IMR-90 (cell line): ENCODE results near the gene CPA5. TPM values are rescaled to one million over a fixed set of nuclear protein-coding genes. Genes with fewer than 3 reads are reported as not detected.

ENCODE experiments used
- ATAC-seq: fragments of 200-7000 bp; cut with Tn5 transposase; 2 replicates; pipeline ENCODE4 v1.9.1; 2020; ENCODE audit warnings: low read depth, mild to moderate bottlenecking, moderate library complexity
- BruUV-seq: library from RNA; stranded (reverse); fragments of 400-500 nt; replicated peaks from 2 replicates; lab custom pipeline; 2021; lab: Mats Ljungman, UMichigan
- CTCF ChIA-PET: fragments of 300-600 bp; formaldehyde crosslinking; extraction: SDS; loops from one replicate; lab custom pipeline; 2021; ENCODE audit warnings: antibody characterized with exemption; lab: Yijun Ruan, JAX
- POLR2A ChIA-PET: fragments of 300-600 bp; sonication (Branson Sonifier 250); formaldehyde crosslinking; loops from one replicate; lab custom pipeline; 2022; ENCODE audit warnings: antibody characterized with exemption; ENCODE audit not compliant: unreplicated experiment; lab: Charles Lee
- DNase-seq: peaks from one replicate; pipeline ENCODE4 v3.0.0; 2013
- H2AFZ ChIP-seq: replicated peaks from 2 replicates; pipeline ENCODE3; 2013; ENCODE audit warnings: low read length, mild to moderate bottlenecking; ENCODE audit not compliant: poor library complexity
- H2AK5ac ChIP-seq: 2 replicates; pipeline ENCODE4 v1.6.1; 2013; ENCODE audit warnings: low read depth, low read length, inconsistent platforms
- H2AK9ac ChIP-seq: replicated peaks from 2 replicates; pipeline ENCODE3; 2013; ENCODE audit warnings: mild to moderate bottlenecking, low read depth, low read length, moderate library complexity; ENCODE audit not compliant: poor library complexity
- H2BK120ac ChIP-seq: 2 replicates; pipeline ENCODE4 v1.6.1; 2013; ENCODE audit warnings: low read depth, low read length, inconsistent platforms
- H2BK15ac ChIP-seq: 3 replicates; pipeline ENCODE4 v1.6.1; 2013; ENCODE audit warnings: low read depth, low read length, inconsistent platforms
- H2BK20ac ChIP-seq: 2 replicates; pipeline ENCODE4 v1.6.1; 2013; ENCODE audit warnings: low read depth, mild to moderate bottlenecking, inconsistent platforms, low read length, moderate library complexity
- H2BK5ac ChIP-seq: 2 replicates; pipeline ENCODE4 v1.6.1; 2013; ENCODE audit warnings: mild to moderate bottlenecking, low read depth, low read length, inconsistent platforms; ENCODE audit not compliant: poor library complexity, severe bottlenecking
- H3K14ac ChIP-seq: replicated peaks from 2 replicates; pipeline ENCODE4 v1.6.1; 2013; ENCODE audit warnings: low read depth, low read length, inconsistent platforms
- H3K18ac ChIP-seq: 2 replicates; pipeline ENCODE4 v1.6.1; 2013; ENCODE audit warnings: low read depth, low read length, control low read depth
- H3K23ac ChIP-seq: 2 replicates; pipeline ENCODE4 v1.6.1; 2013; ENCODE audit warnings: low read depth, low read length, inconsistent platforms
- H3K27ac ChIP-seq: 2 replicates; pipeline ENCODE4 v1.5.1; 2013; ENCODE audit warnings: mild to moderate bottlenecking, control low read depth, low read length; ENCODE audit not compliant: insufficient read depth
- H3K27me3 ChIP-seq: 2 replicates; pipeline ENCODE4 v1.6.1; 2013; ENCODE audit warnings: low read length; ENCODE audit not compliant: control insufficient read depth, insufficient read depth
- H3K36me3 ChIP-seq: 2 replicates; pipeline ENCODE4 v1.6.1; 2013; ENCODE audit warnings: low read length, mixed read lengths; ENCODE audit not compliant: control insufficient read depth, insufficient read depth
- H3K4ac ChIP-seq: 2 replicates; pipeline ENCODE4 v1.6.1; 2013; ENCODE audit warnings: low read depth, low read length, inconsistent platforms
- H3K4me1 ChIP-seq: 2 replicates; pipeline ENCODE4 v1.6.1; 2013; ENCODE audit warnings: low read length, mixed read lengths; ENCODE audit not compliant: control insufficient read depth, insufficient read depth
- H3K4me2 ChIP-seq: 2 replicates; pipeline ENCODE4 v1.6.1; 2013; ENCODE audit warnings: low read depth, mild to moderate bottlenecking, control low read depth, low read length, moderate library complexity
- H3K4me3 ChIP-seq: 2 replicates; pipeline ENCODE4 v1.5.1; 2013; ENCODE audit warnings: low read depth, mild to moderate bottlenecking, control low read depth, low read length, moderate library complexity; ENCODE audit not compliant: insufficient read depth
- H3K56ac ChIP-seq: 2 replicates; pipeline ENCODE4 v1.6.1; 2013; ENCODE audit warnings: low read length, inconsistent platforms; ENCODE audit not compliant: insufficient read depth; ENCODE audit errors: extremely low read depth
- H3K79me1 ChIP-seq, 2 experiments: 2 replicates each; pipeline ENCODE4 v1.6.1; 2013; ENCODE audit warnings: low read length in 2 of 2, inconsistent platforms in 1 of 2, low read depth in 1 of 2
- H3K9ac ChIP-seq: 2 replicates; pipeline ENCODE4 v1.6.1; 2013; ENCODE audit warnings: low read depth, low read length, control low read depth
- H3K9me1 ChIP-seq: 2 replicates; pipeline ENCODE4 v1.6.1; 2013; ENCODE audit warnings: low read length, inconsistent platforms; ENCODE audit not compliant: insufficient read depth
- H3K9me3 ChIP-seq: 2 replicates; pipeline ENCODE4 v1.6.1; 2013; ENCODE audit warnings: low read length; ENCODE audit not compliant: control insufficient read depth, insufficient read depth
- H4K20me1 ChIP-seq: 2 replicates; pipeline ENCODE4 v1.6.1; 2013; ENCODE audit warnings: low read length, inconsistent platforms; ENCODE audit not compliant: insufficient read depth
- H4K5ac ChIP-seq: 2 replicates; pipeline ENCODE4 v1.6.1; 2013; ENCODE audit warnings: mild to moderate bottlenecking, low read depth, low read length, control low read depth
- H4K8ac ChIP-seq, 2 experiments: 2 replicates each; pipeline ENCODE4 v1.6.1; 2013; ENCODE audit warnings: low read depth in 2 of 2, low read length in 2 of 2, control low read depth in 1 of 2, inconsistent platforms in 1 of 2
- H4K91ac ChIP-seq: 2 replicates; pipeline ENCODE4 v1.6.1; 2013; ENCODE audit warnings: low read depth, low read length, inconsistent platforms; ENCODE audit not compliant: insufficient read depth
- CEBPB ChIP-seq: IDR thresholded peaks from 2 replicates; pipeline ENCODE4 v1.6.1; 2012; ENCODE audit warnings: low read depth, low read length, improper control_type of control experiment
- CHD1 ChIP-seq: IDR thresholded peaks from 2 replicates; pipeline ENCODE4 v1.6.1; 2012; ENCODE audit warnings: low read depth, low read length, improper control_type of control experiment
- CTCF ChIP-seq: conservative IDR thresholded peaks from 2 replicates; pipeline ENCODE4 v1.5.1; 2012; ENCODE audit warnings: mild to moderate bottlenecking, low read depth, low read length, improper control_type of control experiment
- ELK1 ChIP-seq: fragments of 150-350 bp; IDR thresholded peaks from 2 replicates; pipeline ENCODE4 v1.6.1; 2016; ENCODE audit warnings: low read depth, mild to moderate bottlenecking, low read length, moderate library complexity, borderline replicate concordance
- MAFK ChIP-seq: IDR thresholded peaks from 2 replicates; pipeline ENCODE4 v1.6.1; 2012; ENCODE audit warnings: low read depth, low read length, improper control_type of control experiment
- RAD21 ChIP-seq: IDR thresholded peaks from 2 replicates; pipeline ENCODE4 v1.6.1; 2012; ENCODE audit warnings: low read length, improper control_type of control experiment
- RFX5 ChIP-seq: IDR thresholded peaks from 2 replicates; pipeline ENCODE4 v1.8.0; 2012; ENCODE audit warnings: low read depth, mild to moderate bottlenecking, low read length, moderate library complexity
- SMC3 ChIP-seq: fragments of 150-350 bp; IDR thresholded peaks from 2 replicates; pipeline ENCODE4 v1.6.1; 2016; ENCODE audit warnings: low read depth, mild to moderate bottlenecking, antibody characterized with exemption, low read length, moderate library complexity
- WGBS, 2 experiments: methylation state at CpG; one replicate each; pipeline versions ENCODE4 v1.1.5 to v1.1.7; 2013; ENCODE audit warnings: missing lambda C conversion rate in 2 of 2; ENCODE audit not compliant: insufficient read length in 1 of 2; ENCODE audit errors: extremely low coverage in 2 of 2; 5-methylcytosine and 5-hydroxymethylcytosine counted together
- dilution Hi-C: fragments of 300-500 bp; cut with HindIII; formaldehyde crosslinking; loops from one replicate; pipeline ENCODE4 v1.14.3; 2018; ENCODE audit warnings: low sequenced_read_pairs; ENCODE audit not compliant: unreplicated experiment
- in situ Hi-C: fragments of 300-500 bp; cut with MboI; formaldehyde crosslinking; loops from 3 replicates; pipeline ENCODE4 v1.14.3; 2019; ENCODE audit warnings: low sequenced_read_pairs, inconsistent platforms, mixed read lengths
- intact Hi-C: fragments of 100-400 bp; cut with micrococcal nuclease; formaldehyde crosslinking; loops from 2 replicates; pipeline ENCODE4 v1.10.0; 2022
- polyA plus RNA-seq, 3 experiments: library from polyadenylated mRNA; depleted of rRNA; stranded (reverse); fragments of >200 nt; gene quantifications; 2 replicates each; pipeline ENCODE4 v1.2.3, GENCODE V29; 2012; ENCODE audit warnings: low replicate concordance in 1 of 3
- total RNA-seq: library from RNA; depleted of rRNA; stranded (reverse); fragments of >200 nt; gene quantifications from 2 replicates; pipeline ENCODE4 v1.2.3, GENCODE V29; 2012
- TF ChIP-seq, protein P1 (sequence below): fragments of 150-350 bp; IDR thresholded peaks from 2 replicates; pipeline ENCODE4 v1.6.1; 2017; ENCODE audit warnings: mild to moderate bottlenecking, antibody characterized with exemption, low read length, low read depth

Gene CPA5
- total and polyA plus RNA-seq, 2 of the 4 experiments (the other 2 are of a cell fraction): under 0.01 to 0.86 TPM

DNA sequence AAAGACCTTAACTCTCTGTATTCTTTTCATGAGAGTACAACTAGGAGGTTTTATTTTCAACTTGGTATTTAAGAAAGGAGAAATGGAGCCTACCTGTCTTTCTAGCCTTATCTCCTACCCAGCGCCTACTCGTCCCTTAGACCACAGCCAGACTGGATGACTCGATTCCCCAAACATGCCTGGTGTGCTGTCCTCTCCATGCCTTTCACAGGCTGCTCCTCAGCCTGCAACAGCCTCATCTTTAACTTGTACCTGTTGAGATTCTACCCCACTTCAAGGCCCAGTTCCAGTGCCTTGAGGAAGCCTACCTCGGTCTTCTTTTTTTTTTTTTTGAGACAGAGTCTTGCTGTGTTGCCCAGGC is 65.1 kb downstream of the CPA5 start (continued):
- TF ChIP-seq CTCF: no peak
- no peak for TF ChIP-seq SMC3

GRCh38 chr7:130410868-130411541 is 66.4 kb downstream of the CPA5 start:
- 0 out of 2 replicates have a peak, but pooled peaks cover 3% of the 10 kb centered on the region for H3K36me3 ChIP-seq
- no peak overlapping the region for H2BK5ac ChIP-seq
- H4K5ac ChIP-seq: peak overlapping the region; percentile 39; the same call in 1 of the 2 replicates
- DNase-seq: no peak
- no peak overlapping the region for H2AFZ ChIP-seq
- H2BK20ac ChIP-seq: no peak overlapping the region; the same call in 1 of the 2 replicates
- POLR2A ChIA-PET: no interaction called here
- no peak for ATAC-seq
- H3K18ac ChIP-seq: peak overlapping the region; percentile 60; the same call in 1 of the 2 replicates
- 0 out of 2 replicates have a peak overlapping the region, but pooled peaks have one; percentile 14 for H2AK5ac ChIP-seq
- H2BK120ac ChIP-seq: peak overlapping the region; percentile 4; the same call in 1 of the 2 replicates
- intact Hi-C loops (no loop called here), in situ Hi-C loops (no loop called here), dilution Hi-C loops (no loop called here)
- no TSS peak for BruUV-seq
- H3K79me1 ChIP-seq: no peaks in the 10 kb centered on the region; a peak in 1 of 4 replicates
- H3K9ac ChIP-seq: no peak overlapping the region
- no peak overlapping the region for H3K27ac ChIP-seq
- no peak overlapping the region for H3K56ac ChIP-seq
- no peaks in the 10 kb centered on the region for H3K9me3 ChIP-seq
- H2BK15ac ChIP-seq: peak overlapping the region; percentile 7; the same call in 1 of the 3 replicates
- no peaks in the 10 kb centered on the region for H3K27me3 ChIP-seq
- H3K14ac ChIP-seq: peak overlapping the region; percentile 17; the same call in 1 of the 2 replicates
- peaks cover 4% of the 10 kb centered on the region for H3K4me1 ChIP-seq
- H4K91ac ChIP-seq: no peak overlapping the region
- no peak overlapping the region for H2AK9ac ChIP-seq
- WGBS, 2 experiments: no CpG with 5 or more reads among the region's 4 CpGs
- H3K9me1 ChIP-seq: peaks cover 5% of the 10 kb centered on the region
- peak overlapping the region in 1 of 2 experiments; percentile 3; a peak in 1 of 4 replicates for H4K8ac ChIP-seq
- H3K4me2 ChIP-seq: no peak overlapping the region
- H4K20me1 ChIP-seq: no peaks in the 10 kb centered on the region
- no peak overlapping the region for H3K4me3 ChIP-seq
- CTCF ChIA-PET: no interaction called here
- H3K23ac ChIP-seq: no peak overlapping the region; the same call in 1 of the 2 replicates
- H3K4ac ChIP-seq: no peak overlapping the region
- no peak for TF ChIP-seq ELK1
- TF ChIP-seq, protein P1, sequence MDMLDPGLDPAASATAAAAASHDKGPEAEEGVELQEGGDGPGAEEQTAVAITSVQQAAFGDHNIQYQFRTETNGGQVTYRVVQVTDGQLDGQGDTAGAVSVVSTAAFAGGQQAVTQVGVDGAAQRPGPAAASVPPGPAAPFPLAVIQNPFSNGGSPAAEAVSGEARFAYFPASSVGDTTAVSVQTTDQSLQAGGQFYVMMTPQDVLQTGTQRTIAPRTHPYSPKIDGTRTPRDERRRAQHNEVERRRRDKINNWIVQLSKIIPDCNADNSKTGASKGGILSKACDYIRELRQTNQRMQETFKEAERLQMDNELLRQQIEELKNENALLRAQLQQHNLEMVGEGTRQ: no peak
- TF ChIP-seq CHD1: no peak
- no peak for TF ChIP-seq RAD21
- no peak for TF ChIP-seq CEBPB
- no peak for TF ChIP-seq CTCF
- no peak for TF ChIP-seq RFX5
- TF ChIP-seq MAFK: no peak
